GM18870 (cell line): Measurements from ENCODE around the gene GEMIN7.

Experiments
- ATAC-seq: cut with Tn5 transposase; IDR thresholded peaks from one replicate; pipeline ENCODE4 v1.9.1; 2021; ENCODE audit warnings: moderate library complexity; ENCODE audit not compliant: unreplicated experiment

GEMIN7 gene

DNA sequence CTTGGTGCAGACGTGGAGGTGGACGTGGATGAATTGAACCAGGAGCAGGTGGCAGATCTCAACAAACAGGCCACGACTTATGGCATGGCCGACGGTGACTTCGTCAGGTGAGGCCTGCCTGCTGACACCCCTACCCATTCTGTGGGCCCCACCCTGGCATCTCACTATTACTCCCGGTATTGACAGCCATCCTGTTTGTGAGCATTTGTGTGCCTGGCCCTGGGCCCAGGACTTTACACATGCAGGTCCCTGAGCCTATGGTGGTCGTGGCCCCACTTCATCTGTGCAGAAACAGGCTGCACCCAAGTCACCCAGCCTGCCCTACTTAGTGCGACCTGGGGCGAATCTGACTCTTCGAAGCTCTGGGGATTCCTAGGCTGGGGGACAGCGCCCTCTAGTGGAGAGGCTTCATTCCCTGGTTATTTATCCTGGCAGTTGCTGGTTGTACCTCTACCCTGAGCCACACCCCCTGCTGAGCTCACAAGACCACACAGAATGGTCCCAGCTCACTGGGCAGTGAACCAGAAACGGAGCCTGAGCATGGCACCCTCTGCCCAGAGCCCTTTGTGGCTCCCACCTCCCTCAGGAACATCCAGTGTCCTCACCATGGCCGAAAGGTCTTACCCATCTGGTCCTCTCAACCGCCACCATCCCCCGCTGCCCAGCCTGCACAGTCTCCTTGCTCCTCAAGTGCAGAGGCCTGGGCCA lies 19.6 kb upstream of the GEMIN7 start:
- ATAC-seq, result no peak

DNA sequence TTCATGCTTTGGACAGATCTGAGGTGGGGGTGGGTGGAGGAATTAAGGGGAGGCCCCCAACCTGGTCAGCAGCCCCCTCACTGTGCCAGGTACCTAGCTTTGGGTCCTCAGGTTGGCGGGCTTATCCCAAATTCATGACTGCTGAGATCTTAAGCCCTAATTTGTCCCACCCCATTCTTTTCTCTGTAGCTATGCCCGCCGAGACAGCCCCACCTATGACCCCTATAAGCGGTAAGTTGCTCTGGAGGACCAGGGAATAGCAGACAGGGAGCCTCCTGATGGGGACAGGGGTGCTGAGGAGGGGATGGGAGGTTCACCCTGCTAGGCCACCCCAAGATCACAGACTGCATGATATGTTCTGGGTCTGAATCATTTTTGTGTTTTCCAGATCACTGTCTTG lies 17.1 kb upstream of the GEMIN7 start:
- no peak for ATAC-seq

DNA sequence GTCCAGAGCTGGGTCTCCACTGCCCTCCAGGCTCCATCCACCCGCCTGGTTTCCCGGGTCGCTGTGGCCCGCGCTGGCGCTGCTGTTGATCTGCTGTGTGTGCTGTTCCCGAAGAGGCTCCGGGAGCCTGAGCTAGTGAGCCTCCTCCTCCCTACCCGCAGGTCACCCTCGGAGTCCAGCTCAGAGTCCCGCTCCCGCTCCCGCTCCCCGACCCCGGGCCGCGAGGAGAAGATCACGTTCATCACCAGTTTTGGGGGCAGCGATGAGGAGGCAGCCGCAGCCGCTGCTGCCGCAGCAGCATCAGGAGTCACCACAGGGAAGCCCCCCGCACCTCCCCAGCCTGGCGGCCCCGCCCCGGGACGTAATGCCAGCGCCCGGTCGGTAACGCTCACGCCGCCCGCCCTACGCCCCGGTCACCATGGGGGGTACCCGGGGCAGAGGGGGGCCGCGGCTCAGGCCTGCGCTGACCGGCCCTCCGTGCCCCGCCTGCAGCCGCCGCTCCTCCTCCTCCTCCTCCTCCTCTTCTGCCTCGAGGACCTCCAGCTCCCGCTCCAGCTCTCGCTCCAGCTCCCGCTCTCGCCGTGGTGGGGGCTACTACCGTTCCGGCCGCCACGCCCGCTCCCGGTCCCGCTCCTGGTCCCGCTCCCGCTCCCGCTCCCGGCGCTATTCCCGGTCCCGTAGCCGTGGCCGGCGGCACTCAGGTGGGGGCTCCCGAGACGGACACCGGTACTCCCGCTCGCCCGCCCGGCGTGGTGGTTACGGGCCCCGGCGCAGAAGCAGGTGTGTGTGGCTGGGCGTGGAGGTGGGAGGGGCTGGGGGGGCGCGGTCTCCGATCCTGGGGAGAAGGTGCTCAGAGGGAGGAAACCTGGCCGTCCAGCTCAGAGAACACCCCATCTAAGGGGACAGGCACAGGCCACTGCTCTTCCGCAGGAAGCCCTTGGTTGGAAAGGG lies 14.9 kb upstream of the GEMIN7 start:
- ATAC-seq, result no peak

DNA sequence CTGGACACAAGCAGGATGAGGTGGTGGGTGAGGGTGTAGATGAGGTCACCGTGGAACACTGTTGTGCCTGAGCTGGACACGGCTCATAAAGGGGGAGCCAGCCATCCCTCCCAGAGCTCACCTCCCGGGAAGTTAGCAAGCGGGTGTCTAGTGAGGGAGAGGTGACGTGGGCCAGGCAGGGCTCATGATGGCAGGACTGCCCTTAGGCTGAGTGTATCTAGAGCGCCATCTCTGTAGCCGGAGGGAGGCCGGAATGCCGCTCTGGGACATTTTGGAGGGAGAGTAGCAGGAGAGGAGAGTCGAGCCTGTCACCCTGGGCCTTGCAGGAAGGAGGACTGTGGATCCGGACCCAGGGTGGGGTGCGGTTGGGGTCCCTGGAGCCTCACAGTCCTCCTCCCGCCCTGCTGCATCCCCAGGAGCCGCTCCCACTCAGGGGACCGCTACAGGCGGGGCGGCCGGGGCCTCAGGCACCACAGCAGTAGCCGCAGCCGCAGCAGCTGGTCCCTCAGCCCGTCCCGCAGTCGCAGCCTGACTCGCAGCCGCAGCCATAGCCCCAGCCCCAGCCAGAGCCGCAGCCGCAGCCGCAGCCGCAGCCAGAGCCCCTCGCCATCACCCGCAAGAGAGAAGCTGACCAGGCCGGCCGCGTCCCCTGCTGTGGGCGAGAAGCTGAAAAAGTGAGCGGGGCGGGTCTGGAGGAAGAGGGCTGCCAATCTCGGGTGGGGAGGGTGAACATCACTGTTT lies 12.0 kb upstream of the GEMIN7 start:
- no peak for ATAC-seq

DNA sequence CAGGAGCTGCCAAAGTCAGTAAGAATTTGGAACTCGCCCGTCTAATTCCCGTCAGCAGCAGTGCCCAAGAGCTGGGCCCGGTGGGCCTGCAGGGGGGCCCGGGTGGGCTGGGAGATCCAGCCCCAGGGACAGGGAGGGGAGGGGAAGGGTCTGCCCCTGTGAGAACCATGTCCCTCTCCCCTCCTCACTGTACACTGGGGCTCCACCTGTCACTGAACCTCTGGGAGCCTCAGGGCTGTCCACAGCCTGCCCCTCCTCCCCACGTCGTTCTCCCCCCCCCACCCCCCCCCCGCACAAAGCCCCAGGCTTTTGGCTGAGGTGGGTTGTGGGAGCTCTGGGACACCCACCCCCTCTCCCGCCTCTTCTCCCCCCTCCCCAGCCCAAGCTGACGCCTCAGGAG lies 11.0 kb upstream of the GEMIN7 start:
- ATAC-seq, result no peak

DNA sequence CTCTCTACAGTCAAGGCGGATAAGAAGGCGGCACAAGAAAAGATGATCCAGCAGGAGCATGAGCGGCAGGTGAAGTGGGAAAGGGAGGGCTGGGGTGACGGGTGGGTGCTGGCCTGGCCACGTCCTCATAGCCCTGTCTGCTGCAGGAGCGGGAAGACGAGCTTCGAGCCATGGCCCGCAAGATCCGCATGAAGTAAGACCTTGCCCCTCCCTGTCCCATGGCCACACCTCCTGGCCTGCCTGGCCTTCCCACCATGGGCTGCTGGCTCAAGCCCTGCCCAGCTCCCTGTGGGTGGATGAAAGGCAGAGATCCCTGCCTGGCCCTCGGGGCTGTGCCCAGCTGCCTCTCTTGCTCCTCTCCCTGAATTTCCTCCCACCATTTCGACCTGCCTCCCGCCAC lies 10.0 kb upstream of the GEMIN7 start:
- ATAC-seq, result no peak

DNA sequence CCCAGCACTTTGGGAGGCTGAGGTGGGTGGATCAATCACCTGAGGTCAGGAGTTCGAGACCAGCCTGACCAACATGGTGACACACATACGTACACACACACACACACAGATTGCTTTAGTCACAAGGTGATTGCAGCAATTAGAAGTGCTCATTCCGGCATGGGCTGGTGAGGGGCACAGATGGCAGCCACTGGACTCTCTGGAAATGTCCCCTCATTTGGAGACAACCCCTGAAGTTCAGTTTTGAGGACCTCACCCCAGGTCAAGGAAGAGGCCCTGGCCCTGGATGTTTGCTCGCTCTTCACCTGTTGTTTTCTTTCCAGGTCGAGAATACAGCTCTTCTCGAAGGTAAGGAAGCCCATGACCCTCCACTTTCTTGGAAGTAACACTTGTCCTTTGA lies 8.8 kb upstream of the GEMIN7 start:
- ATAC-seq, result no peak

DNA sequence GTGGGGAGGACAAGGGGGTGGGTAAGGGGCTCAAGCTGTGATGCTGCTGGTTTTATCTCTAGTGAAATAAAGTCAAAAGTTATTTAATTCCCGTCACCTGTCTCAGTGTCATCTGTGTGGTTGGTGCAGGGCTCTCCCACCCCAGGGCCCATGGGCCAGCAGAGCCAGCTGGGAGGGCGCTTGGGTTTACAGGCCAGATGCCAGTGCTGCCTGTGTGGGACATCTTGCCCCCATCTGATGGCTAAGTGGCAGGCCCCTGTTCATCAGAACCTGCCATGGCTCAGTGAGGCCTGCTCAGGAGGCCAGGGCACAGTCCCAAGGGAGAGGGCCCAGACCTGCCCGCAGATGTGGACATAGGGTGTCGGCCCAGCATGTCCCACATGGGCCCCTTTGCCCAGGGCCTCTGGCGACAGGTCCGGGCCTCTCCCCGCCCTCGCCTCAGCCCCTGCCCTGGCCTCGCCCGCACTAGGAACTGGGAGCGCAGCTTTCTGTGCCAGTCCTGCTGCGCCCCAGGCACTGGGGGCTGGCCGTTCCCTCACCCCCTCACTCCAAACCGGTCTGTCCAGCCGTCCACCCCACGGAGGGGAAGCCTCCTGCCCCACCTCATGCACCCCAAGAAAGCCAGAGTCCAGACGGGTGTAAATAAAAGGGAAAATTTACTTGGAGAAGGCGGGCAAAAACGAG lies 8.1 kb upstream of the GEMIN7 start:
- no peak for ATAC-seq

DNA sequence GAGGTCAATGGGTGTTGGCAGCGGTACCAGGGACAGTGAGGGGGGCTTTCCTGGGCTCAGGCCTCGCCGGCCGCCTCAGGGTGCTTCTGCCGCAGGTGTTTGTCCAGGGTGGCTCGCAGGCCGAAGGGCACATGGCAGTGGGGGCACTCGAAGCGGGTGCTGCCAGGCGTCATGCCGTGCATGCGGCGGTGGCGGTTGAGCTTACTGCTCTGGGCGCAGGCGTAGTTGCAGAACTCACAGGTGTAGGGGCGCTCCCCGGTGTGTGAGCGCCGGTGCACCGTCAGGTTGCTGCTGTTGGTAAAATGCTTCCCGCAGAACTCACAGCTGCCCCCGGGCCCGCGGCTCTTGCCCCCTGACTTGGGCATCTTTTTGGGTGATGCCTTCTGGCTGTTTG lies 7.5 kb upstream of the GEMIN7 start:
- ATAC-seq, result no peak

DNA sequence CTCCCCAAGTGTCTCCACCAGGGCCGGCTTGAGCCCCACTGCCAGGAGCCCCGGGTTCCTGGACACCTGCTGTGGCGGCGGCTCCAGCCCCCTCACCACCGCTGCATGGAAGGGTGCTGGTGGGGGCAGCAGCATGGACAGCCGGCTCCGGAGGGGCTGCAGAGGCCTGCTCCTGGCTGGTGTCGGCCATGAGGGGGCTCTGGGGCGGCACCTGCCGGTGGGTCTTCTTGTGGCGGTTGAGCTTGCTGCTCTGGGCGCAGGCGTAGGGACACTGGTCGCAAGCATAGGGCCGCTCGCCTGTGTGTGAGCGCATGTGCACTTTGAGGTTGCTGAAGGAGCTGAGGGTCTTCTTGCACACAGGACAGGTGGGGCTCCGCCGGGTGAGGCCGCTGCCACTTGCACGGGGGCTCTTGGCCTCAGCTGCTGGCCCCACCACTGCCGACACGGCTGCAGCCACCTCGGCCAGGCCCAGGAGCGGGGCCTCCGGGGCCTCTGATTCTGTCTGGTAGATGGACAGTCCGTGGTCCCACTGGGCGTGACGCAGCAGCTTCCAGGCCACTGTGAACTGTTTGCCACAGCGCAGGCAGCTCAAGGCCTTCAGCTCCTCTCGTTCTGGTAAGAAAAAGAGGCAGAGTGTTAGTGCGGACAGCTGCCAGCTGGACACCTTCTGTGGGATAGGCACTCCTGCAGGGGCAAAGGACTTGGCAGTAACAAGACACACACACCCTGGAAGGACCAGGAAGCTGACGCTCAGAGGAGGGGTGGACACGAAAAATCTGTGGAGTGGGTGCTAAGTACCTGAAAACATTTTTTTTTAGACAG lies 6.9 kb upstream of the GEMIN7 start:
- ATAC-seq, result no peak

DNA sequence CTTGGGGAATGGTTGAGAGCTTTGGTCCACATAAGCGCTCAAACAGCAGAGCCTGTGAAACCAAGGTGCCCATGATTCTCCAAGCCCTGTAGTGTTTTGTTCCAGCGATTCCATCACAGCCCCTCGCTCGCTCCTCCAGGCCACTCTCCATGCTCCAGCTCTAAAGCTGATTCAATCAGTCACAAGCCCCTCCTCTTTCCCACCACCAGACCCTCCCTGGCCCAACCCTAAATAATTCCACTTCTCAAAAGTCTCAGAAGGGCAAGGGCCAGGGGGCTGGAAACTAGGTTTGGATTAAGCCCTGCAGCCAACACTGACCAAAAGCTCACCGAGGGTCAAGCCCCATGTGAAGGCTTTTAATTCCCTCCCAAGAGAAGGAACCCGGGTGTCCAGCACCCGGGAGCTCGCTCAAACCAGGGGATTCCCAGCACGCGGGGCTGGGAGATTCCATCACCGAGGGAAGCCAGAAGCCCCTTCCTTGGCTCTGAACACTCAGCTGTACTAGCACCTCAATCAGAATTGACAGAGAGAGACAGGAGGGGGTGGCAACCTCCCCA lies 4.2 kb upstream of the GEMIN7 start:
- ATAC-seq, result no peak

DNA sequence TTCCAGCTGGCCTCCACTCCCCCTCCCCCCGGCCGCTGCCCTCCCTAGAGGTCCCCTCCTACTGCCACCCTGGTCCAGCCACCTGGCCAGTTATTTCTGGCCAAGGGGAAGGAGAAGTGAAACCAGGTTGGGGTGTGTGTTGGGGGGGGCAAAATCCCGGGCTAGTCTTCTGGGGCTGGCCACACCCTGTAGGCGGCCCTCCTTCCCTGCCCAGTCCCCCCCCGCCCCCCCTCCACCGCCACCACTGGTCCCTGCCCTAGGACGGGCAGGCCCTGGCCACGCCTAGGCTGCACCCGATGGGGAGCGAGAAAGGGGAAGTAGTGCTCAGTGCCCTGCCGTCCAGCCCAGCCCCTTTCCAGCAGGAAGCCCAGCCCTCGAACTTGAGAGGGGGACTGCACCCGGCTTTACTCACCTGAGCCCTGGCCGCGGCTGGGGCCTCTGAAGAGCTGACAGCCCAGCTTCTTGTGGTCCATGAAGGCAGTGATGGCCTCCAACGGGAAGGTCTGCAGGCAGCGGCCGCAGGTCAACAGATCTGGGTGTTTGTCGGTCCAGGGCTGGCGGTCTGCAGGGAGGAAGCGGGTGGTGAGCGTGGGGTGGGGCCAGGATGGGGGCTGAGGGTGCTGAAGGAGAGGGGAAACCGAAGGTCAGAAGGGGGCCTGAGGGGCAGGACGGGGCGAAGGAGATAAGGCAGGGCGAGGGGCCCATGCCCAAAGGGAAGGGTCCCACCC lies 3.6 kb upstream of the GEMIN7 start:
- ATAC-seq, result peak; percentile 39

DNA sequence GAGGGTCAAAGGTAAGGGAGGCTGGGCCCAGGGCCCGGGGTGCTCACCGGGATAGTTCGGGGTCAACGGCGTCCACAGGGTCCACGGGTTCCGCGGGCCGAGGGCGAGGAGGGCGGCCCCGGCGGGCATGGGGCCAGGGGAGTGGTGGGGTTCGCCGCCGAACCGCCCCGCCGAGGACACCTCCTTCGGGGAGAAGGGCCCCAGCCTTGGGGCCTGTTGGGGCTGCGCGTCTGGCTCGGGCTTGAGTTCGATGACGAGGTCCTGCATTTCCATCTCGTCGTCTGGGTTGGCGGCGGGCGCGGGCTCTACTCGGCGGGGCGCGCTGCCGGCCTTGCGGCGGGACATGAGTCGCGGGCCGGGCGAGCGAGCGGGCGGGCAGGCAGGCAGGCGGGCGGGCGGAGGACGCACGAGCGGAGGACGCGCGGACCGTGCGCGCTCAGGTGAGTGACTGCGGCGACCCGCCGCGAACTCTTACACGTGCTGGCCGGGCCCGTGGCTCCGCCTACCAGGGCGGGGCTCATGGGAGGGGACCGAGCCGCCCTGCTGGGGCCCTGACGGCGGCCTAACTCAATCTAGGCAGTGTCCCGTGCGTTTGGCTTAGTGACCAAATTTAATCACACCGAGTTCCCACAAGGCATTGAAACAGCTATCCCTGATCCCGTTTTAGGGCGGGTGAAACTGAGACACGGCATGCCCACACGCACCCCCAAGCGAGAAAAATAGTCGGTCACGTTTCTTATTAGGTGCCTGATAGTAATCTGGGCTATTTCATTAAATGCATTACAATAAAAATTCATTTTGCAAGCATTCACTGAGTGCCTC lies 2.8 kb upstream of the GEMIN7 start, which contains the start of gene ZNF296:
Gene ZNF296 (minus strand): TSS at position 450 of the 822 bp plus-strand sequence. CDS start 105 bp downstream, at position 345.
- no peak for ATAC-seq

DNA sequence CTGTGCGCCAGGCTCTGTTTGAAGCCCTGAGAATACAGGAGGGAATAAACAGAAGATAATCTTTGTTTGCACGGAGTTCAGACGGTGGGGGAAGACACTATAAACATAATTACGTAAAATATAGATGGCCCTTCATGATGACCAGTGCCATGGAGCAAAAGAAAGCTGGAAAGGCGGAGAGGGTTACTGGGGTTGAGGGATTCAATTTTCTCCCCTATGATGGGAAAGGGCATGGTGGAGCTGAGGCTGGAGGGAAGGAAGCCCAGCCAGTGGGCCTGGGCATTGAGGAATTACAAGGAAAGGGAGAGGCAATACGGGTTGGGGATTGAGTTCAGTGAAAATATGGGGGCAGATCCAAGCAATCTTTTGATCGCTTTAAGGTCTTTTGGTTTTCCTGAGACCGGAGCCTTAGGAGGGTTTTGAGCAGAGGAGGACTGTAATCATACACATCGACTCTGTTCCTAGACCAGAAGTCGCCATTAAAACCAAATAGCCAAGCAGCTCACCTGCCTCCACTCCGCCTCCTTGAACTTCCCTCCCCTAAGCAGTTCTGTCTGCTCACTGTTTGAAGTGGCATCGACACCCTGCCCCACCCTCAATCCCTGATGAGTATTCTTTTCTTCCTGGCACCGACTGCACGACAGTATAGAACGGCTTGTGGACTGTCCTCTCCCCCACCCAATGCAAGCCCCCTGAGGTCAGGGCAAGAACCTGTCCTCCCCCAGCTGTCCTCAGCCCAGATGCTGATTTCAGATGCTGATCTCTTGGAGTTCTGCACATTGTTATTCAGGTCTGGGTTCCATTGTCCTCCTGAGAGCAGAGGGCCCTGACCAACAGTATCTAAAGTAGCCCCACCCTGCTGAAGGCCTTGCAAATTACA lies 2.0 kb upstream of the GEMIN7 start:
- ATAC-seq, result no peak

DNA sequence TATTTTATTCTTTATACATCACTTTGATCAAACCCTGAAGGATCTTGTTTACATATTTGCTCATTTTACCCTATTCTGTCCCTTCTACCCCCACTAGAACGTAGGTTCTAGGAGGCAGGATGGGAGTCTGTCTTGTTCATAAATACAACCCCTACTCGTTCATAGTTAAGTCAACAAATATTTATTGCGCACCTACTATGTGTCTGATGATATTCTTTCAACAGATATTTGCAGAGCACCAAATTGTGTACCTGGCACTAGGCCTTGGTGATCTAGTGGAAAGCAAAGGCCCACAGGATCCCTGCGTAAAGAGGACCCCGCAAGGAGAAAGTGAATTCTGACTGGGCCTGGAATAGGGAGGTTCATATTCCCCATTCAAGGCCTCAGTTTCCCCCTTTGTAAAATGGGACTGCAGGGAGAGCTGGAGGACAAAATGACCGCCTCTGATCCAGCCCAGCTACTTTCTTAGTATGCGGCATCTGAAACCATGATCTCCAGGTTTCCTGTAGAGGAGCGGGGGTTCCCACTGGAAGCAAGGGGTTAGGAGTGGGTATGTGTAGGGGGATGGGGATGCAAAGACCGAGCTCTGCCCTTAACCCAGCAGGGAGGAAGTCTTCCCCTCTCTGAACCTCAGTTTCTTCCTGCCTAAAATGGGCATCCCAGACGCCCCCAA lies 534 bp upstream of the GEMIN7 start:
- ATAC-seq, result no peak

DNA sequence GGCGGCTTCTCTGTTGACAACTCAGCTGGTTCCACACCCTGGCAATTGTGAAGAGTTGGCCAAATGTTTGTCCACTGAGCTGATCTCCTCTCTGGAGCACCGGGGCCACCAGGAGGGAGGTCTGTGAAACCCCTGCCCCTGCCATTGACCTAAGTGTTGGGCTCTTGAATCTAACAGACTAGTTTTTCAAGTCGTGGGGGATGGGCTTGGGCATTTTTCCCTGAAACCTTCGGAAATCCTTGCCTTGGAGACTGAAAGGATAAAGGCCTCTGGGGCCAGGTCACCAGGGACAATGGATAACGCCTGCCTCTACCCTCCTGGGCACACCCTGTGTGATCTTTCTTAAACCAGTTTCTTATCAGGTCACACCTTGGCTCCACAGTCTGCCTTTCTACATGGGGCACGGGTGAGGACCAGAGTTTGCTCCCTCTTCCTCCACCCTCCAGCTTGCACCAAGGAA lies 881 bp downstream of the GEMIN7 start:
- no peak for ATAC-seq

DNA sequence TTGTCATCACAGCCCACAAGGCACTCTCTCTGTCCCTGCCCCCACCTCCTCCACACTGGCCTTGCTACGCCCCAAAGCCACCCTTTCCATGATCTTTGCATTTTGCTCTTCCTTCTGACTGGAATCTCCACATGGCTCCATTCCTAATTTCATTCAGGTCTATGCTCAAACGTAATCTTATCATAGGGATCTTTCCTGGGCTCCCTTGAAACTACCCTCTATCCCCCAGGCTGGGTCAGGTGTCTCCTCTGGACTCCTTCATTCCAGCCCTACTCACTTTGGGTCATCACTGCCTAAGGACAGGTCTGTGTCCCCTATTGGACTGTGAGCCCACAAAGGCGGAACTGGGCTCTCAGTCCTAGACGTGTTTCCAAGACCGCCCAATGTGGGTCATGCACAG lies 3.1 kb downstream of the GEMIN7 start:
- ATAC-seq, result no peak
